ENCODE measurements around the gene FARSB.

FARSB gene

GRCh38 chr2:222656526-222657446, 894 bp upstream of the FARSB start:
- DNase-seq: no peak

- DNase-seq: no peak
Observed at GRCh38 chr2:222653280-222653679, 2.6 kb downstream of the FARSB start.

GRCh38 chr2:222652491-222653255, 3.2 kb downstream of the FARSB start:
- no peak for DNase-seq

- no peak for DNase-seq
Observed at GRCh38 chr2:222651718-222652418, 4.0 kb downstream of the FARSB start.

- no peak for DNase-seq
Observed at GRCh38 chr2:222649801-222650200, 6.1 kb downstream of the FARSB start.

- no peak for DNase-seq
Observed at GRCh38 chr2:222646008-222646407, 9.9 kb downstream of the FARSB start.

- DNase-seq: no peak
Observed at GRCh38 chr2:222643134-222643533, 12.8 kb downstream of the FARSB start.

- DNase-seq: no peak
Observed at GRCh38 chr2:222641336-222641735, 14.6 kb downstream of the FARSB start.

GRCh38 chr2:222637067-222637466, 18.8 kb downstream of the FARSB start:
- DNase-seq: no peak

GRCh38 chr2:222635295-222635694, 20.6 kb downstream of the FARSB start:
- DNase-seq: no peak

- no peak for DNase-seq
Observed at GRCh38 chr2:222627764-222628163, 28.1 kb downstream of the FARSB start.

GRCh38 chr2:222623756-222624309, 32.1 kb downstream of the FARSB start:
- DNase-seq: no peak

GRCh38 chr2:222622910-222623309, 33.0 kb downstream of the FARSB start:
- no peak for DNase-seq

- no peak for DNase-seq
Observed at GRCh38 chr2:222621893-222622292, 34.0 kb downstream of the FARSB start.

- no peak for DNase-seq
Observed at GRCh38 chr2:222615320-222615719, 40.6 kb downstream of the FARSB start.

GRCh38 chr2:222613715-222614331, 42.1 kb downstream of the FARSB start:
- peak; percentile 13 for DNase-seq

- DNase-seq: no peak
Observed at GRCh38 chr2:222611684-222612083, 44.2 kb downstream of the FARSB start.

- DNase-seq: no peak
Observed at GRCh38 chr2:222610746-222611145, 45.1 kb downstream of the FARSB start.

GRCh38 chr2:222609381-222609780, 46.5 kb downstream of the FARSB start:
- DNase-seq: no peak

GRCh38 chr2:222608081-222608480, 47.8 kb downstream of the FARSB start:
- DNase-seq: no peak

- no peak for DNase-seq
Observed at GRCh38 chr2:222606306-222606705, 49.6 kb downstream of the FARSB start.

GRCh38 chr2:222604749-222605515, 51.0 kb downstream of the FARSB start:
- DNase-seq: no peak

All from NCI-H2081 treated with DMSO at 0.1 percent for 48 hours (cell line).